Dermis blood vessel endothelial cell (primary cell): Measurements from ENCODE around the gene IMPG2. TPM values are rescaled to one million over a fixed set of nuclear protein-coding genes. Genes with fewer than 3 reads are reported as not detected.
"Not testable (repeated sequence)": the region's sequence is repeated elsewhere in the genome, so short reads cannot be mapped to it uniquely, and the experiment has no call there.

ENCODE experiments used
- DNase-seq: peaks from one replicate; pipeline ENCODE4 v3.0.0; 2010
- total RNA-seq: library from RNA; depleted of rRNA; stranded (reverse); fragments of >200 nt; gene quantifications from 2 replicates; pipeline ENCODE4 v1.2.3, GENCODE V29; 2014

The IMPG2 gene
- total RNA-seq: 0.37 and 0.85 TPM in 2 replicates

DNA sequence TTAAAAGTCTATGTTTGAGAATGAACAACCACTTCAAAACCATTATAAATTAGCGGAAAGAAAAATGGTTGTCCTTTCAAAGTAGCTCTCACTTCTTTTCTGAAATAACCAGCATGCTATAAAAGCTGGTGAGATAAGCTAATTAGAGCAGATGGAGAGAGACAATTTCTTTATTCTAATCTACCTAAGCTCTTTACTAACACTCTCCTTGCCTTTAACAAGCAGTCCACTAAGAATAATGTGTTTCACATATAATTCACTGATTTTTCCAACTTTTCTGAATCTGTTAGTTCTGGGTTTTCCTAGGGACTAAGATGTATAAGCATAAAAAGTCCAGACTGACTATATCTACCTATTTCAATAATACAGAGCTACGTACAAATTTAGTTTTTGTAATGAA, at the start of gene IMPG2:
TSS of gene IMPG2 (minus strand) at position 101 of the 400 bp plus-strand sequence. CDS start 203 bp downstream, outside the sequence.
- DNase-seq: no peak

DNA sequence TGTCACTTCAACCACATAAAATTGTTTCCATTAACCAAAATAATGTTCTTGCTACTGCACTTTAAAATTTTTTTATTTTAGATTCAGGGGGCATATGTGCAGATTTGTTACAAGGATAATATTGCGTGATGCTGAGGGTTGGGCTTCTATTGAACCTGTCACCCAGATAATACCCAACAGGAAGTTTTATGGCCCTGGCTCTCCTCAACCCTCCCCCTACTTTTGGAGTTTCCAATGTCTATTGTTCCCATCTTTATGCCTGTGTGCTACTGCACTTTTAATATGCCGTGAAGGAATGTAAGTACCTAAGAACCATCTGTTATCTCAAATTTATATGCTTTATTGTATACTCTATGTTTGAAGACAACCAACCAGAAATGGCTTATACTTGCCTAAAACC, 42.0 kb upstream of the IMPG2 start:
- no peak for DNase-seq

DNA sequence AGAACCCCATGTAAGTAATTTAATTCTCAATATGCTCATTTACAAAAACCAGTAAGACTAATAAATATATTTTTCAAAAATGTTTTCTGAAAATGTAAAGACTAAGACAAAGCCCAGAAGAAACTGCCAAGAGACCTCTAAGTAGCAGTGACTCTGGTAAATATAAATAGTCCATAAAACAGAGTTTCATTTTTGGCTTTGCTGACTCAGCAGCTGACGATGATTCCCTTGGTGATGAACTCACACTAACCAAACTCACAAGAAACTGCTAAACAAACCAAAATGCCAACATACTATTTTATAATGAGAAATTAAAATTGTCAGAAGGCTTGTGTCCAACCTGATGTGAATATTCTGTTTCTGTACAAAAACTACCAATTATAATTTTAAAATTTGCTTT, 31.5 kb upstream of the IMPG2 start:
- DNase-seq: no peak

DNA sequence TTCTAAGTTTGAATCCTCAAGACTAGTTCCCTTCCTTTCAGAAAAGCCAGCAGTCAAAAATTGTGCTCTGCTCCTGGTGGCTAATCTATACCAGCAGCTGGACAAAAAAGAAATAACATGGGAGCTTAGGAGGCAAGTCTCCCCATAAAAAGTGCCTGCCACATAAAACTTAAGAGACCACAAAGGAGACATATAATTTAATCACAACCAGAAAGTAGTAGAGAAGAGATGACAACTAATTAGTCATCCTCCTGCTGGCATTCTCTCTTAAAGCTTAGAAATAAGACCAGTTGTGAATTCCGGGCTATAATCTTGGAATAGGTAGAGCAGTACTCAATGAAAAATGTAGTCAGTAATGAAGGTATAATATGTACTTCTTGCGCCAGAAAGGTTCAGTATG, 20.2 kb upstream of the IMPG2 start:
- DNase-seq: no peak

DNA sequence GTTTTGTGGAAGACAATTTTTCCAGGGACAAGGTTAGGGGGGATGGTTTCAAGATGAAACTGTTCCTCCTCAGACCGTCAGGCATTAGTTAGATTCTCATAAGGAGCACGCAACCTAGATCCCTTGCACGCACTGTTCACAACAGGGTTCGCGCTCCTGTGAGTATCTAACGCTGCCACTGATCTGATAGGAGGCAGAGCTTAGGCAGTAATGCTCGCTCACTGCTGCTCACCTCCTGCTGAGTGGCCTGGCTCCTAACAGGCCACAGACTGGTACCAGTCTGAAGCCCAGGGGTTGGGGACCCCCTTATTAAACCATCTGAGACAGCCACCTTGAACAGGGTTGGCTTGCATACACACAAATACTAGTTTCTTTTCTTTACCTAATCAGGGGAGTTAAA, 13.5 kb upstream of the IMPG2 start:
- no peak for DNase-seq

DNA sequence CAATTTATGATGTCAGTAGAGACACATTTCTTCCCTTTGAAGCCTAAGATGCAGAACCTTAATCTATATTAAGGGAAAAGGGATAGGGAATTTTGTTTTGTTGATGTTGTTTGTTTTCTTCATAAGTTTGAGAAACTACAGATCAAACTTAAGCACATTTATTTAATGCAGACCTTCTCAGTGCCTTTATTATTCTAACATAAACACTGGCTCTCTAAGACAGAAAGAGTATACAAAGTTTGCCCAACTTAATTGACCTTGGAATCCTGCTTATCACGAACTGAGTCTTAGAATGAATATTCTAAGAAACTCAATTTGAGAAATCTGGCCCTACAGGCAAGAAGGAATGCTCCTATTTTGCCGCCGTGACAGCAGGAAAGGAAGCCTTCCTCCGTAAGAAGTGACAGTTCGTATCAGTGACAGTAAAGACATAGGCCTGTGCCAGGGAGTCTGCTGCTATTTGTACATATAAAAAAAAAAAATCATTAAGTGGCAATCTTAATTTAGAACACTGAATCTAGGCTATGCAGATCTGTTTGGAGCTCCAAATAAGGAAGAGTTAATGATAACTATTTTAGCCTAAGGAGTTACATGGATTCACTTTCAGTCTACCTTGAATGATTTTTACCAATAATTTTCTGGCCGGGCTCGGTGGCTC, 8.8 kb upstream of the IMPG2 start:
- DNase-seq: no peak

DNA sequence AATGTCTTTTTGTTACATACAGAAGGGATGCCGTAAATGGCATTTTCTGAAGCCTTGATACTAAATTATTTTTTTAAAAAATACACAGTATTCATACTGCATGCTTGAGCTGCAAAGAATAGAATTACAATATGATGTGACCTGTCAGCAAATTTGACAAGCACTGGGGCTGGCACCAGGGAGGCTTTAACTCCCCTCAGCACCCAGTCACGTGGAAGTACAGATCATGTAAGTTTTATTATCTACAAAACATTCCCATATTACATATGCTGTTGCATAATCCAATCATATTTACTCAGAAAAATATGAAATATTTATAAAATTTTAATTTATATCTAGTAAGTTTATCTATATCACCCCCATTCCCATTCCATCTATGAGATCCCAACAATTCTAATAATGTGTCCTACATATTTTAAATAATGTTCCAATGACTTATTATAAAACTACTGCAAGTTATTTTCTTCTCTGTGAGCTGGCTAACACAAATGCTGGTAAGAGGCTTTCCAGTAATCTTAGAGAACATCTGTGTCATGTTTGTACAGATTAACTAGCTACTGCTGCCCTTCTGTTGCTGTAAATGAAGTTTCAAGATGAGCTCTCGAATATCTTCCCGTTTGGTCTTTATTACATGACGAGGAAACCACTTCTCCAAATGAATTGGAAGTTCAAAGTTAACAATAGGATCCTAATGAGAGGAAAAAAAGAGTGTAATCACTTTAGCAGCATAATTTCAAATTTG, 5.2 kb upstream of the IMPG2 start:
- no peak for DNase-seq

DNA sequence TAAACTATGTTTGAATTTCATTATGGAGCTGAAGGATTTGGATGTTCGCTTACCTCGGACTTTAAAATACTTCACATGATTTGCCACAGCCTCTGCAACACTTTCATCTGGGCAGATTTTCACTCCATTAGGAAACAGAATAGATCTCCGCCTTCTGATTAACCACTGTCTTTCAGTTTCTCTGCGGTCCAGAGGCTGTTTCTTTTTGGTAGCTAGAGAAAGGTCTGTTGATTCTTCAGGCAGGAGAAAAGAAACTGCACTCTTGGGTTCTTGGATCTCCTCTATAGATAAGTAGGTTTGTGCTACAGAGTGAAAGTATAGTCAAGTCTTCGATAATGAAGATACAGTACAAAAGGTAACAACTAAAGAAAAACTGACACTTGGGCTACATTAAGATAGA, 844 bp downstream of the IMPG2 start:
- DNase-seq: no peak

DNA sequence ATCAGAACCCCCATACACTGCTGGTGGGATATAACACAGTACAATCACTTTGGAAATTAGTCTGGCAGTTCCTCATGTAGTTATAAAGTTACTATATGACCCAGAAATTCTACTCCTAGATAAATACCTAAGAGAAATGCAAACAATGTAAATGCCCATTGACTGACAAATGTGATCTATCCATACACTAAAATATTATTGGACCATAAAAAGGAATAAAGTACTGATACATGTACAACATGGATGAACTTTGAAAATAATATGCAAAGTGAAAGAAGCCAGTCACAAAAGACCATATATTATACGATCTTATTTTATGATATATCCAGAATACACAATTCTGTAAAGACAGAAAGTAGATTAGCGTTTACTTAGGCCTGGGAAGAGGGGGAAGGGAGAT, 7.8 kb downstream of the IMPG2 start:
- no peak for DNase-seq

DNA sequence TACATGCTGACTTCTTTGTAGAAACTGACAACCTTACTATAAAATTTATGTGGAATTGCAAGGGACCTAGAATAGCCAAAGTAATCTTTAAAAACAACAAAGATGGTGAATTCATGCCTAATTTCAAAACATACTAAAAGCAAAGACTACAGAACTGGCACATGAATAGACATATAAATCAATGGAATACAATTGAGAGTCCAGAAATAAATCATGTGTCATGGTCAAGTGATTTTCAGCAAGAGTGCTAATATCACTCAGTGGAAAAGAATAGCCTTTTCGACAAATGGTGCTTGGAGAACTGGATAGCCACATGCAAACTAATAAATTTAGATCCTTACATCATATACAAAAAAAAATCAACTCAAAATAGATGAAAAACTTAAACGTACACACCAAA, 8.7 kb downstream of the IMPG2 start:
- no peak for DNase-seq

DNA sequence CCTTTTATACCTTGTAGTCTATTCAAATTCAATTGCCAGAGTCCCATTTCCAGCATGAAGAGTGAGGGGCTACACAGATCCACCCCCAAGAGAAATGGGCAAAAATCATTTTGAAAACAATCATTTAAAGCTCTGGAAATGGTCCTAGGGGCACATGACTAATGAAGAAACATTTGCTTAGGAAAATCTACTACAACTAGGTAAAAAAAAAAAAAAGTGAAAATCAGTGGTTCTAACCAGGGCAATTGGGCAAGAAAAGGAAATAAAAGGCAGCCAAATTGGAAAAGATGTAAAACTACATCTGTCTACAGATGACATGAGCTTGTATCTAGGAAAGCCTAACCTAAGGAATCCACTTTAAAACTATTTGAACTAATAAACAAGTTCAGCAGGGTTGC, 9.4 kb downstream of the IMPG2 start:
- no peak for DNase-seq

DNA sequence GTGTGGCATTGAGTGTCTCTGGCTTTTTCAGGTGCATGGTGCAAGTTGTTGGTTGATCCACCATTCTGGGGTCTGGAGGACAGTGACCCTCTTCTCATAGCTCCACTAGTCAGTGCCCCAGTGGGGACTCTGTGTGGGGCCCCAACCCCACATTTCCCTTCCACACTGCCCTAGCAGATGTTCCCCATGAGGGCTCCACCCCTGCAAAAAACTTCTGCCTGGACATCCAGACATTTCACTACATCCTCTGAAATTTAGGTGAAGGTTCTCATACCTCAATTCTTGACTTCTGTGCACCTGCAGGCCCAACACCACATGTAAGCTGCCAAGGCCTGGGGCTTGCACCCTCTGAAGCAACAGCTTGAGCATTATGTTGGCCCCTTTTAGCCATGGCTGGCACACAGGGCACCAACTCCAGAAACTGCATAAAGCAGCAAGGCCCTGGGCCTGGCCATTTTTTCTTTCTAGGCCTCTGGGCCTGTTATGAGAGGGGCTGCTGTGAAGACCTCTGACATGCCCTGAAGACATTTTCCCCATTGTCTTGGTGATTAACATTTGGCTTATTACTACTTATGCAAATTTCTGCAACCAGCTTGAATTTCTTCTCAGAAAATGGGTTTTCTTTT, 12.1 kb downstream of the IMPG2 start:
- DNase-seq: not testable (repeated sequence)

DNA sequence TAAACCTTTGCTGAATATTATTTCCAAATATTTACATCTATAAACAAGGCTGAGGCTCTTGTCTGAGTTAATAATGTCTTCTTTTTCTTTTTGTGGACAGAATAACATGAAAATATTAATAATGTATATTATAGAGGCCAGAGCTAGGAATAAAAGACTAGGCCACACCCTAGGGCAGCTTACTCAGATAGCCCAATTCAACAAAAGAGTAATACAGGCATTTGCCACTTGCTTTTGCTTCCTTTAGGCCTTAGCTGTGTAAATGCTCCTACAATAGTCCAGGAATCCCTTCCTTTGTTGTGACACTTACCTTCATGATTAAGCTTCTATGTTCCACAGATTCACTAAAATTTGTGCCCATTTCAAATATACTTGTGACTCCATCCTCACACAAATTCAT, 16.5 kb downstream of the IMPG2 start:
- no peak for DNase-seq

DNA sequence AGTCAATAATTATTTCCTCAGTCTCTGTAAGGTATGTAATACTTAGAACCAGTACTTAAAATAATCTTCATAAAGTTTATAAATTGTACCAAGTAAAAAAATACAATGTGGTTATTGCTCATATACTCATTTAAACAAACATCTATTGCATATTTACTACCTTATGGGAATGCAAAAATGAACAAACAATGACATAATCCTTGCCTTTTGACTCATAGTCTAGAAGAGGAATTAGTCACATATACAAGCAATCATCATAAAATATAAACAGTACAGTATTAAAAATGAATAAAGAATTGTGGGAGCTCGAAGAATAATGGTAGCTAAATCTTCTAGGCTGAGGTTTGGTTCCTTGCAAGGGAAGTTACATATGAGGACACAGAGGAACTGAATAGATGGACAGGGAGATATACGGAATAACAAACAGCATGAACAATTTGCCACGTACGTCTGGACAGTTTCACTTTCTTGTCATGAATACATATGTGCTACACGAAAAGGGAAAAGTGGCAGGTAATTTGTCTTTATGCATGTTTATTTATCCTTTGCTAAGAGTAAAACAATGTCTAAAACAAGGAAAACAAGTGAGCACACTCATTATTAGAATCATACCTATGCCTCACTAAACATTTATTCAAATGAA, 17.2 kb downstream of the IMPG2 start:
- peak; percentile 6 for DNase-seq

DNA sequence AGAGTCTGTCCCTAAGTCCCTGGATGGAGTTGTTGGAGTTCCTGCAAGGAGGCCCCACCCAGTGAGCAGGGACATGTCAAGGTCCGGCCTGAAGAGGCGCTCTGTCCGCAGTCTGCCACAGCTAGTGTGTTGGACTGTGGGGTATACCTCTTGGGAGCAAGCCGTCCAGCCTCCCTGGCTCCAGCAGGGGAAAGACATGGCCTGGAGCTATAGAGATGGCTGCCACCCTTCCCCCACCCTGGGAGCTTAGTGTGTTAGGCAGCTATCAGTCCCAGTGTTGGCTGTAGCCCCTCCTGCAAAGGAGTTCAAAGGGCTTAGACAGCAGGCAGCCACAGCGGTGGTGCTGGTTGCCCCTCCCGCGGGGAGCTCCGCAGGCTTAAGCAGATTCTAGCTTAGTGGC, 20.3 kb downstream of the IMPG2 start:
- no peak for DNase-seq

DNA sequence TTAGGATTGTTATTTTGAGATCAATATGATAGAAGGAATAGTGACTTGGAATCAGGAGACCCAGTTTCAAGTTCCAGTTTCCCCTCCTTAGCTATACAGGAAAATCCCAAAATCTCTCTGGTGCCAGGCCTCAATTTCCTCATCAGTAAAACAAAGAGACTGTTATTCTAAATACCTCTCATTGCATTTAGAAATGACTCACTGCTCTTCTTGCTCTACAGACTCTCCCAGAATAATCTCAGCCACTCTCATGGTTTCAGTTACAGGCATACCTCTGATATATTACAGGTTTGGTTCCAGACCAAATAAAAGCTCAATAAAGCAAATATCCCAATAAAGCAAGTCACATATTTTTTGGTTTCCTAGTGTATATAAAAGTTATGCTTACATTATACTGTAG, 28.3 kb downstream of the IMPG2 start:
- DNase-seq: no peak

DNA sequence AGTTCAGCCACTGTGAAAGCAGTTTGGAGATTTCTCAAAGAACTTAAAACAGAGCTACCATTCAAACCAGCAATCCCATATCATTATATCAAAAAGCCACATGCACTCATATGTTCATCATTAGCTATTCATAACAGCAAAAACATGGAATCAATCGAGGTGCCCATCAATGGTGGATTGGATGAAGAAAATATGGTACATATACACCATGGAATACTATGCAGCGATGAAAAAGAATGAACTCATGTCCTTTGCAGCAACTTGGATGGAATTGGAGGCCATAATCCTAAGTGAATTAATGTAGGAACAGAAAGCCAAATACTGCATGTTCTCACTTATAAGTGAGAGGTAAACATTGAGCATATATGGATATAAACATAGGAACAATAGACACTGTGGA, 32.1 kb downstream of the IMPG2 start:
- no peak for DNase-seq

DNA sequence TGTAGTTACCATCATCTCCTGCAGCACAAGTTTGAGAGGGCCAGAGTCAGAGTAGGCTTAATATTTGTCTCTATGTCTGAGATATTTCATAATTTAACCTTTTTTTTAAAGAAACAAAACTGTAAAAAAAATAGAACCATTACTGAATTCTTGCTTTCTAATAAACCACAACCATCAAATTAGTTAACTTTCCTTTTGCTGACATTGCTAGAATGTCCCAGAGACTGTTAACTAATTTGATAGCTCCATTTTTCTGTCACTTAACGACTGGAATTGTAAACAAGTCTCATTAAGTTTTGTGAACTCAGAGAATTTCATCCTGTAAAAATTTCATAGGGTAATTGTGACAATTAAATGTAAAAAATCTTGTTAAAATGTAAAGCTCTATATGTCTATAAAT, 35.6 kb downstream of the IMPG2 start:
- no peak for DNase-seq

DNA sequence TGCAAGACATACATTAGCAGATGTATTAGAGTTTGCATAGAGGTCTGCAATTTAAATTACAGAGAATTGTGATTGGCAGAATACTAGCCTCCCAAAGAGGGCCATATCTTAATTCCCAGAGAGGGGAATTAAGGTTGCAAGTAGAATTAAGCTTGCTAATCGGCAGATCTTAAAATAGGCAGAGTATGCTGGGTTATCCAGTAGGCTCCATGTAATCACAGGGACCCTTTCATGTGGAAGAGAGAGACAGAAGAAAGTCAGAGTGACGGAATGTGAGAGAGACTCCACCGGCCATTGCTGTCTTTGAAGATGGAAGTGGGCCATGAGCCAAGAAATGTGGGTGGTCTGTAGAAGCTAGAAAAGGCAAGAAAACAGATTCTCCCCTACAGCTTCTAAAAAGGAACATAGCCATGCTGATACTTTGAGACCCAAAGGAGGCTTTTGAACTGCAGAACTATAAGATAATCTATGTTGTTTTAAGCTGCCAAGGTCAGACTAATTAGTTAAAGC, 38.8 kb downstream of the IMPG2 start:
- no peak for DNase-seq

DNA sequence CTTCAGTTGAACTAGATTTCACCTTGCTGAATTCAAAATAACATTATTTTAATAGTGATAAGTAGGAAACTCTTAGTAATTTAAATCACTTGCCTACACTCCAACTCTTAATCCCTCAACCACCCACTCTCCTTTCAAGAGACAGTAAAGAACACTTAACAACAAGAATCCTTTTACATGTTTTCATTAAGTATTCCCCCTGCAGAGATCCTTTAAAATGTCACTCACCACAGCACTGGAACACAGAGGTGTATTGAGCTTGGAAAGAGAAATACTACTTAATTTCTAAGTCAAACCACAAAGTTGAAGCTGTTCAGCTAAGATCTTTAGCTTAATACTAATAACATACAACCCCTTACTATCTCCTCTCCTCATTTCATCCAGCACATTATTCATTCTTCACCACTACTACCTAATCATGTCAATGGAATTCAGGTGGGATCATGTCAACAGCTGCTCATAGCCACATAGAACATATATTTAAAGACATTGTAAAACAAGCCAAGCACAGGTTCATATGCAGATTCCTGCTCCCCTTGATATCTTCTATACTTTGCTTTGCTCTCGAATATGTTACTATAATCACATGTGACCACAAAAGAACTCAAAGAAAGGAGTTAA, 40.5 kb downstream of the IMPG2 start:
- no peak for DNase-seq

DNA sequence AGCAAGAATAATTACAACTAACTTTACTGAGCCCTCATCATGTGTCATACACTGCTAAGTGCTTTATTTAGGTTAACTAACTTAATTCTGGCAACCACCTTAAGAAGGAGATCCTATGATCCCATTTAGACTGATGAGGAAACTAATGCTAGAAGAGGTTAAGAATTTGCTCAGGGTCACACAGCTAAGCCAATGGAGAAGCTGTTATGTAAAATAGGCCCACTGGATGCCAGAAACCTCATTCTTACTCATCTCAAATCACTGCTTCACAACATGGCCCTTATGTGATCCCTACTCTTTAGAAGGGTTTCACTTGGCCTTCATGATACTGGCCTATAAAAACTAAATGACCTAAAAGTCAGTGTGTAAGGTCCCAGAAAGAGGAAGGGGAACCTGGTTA, 41.2 kb downstream of the IMPG2 start:
- DNase-seq: no peak

DNA sequence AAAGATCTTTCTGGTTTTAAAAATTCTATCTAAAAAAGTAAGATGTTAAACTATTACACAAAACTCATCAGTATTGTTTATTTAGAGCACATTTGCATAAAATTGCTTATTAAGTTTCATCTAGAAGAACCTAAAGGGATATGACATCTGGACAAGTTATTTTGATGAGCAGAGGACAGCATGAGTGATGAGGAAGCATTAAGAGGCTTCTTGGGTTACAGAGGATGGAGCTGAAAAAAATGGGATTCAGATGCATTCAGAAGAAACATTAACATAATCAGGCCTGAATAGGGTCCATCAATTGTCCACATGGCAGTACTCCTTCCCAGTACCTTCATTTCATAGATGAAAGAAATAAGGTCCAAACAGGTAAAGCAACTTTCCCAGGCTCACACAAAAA, 41.6 kb downstream of the IMPG2 start:
- DNase-seq: no peak

DNA sequence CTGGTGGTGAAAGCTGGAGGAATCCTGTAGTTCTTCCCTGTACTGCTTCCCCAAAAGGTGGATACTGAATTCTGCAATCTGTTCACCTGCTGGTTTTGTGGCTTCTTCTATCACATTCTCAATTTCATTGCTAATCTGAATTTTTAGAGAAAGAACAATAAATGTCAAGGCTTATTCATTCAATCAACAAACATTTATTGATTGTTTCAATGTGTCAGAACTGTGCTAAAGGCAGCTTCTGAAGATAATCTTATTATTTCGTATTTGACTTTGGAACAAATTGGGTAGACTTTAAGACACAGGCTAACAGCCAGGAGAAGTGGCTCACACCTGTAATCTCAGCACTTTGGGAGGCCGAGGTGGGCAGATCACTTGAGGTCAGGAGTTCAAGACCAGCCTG, 46.8 kb downstream of the IMPG2 start:
- DNase-seq: no peak
